Ishikawa (cell line): ENCODE measurements around the gene SPON1.

Source experiments
- CEBPB ChIP-seq: IDR thresholded peaks from 2 replicates; pipeline ENCODE4 v1.6.1; 2012
- CREB1 ChIP-seq: IDR thresholded peaks from 2 replicates; pipeline ENCODE4 v1.6.1; 2012; ENCODE audit warnings: low read depth
- EGR1 ChIP-seq: IDR thresholded peaks from 2 replicates; pipeline ENCODE4 v1.6.1; 2012
- EP300 ChIP-seq: IDR thresholded peaks from 2 replicates; pipeline ENCODE4 v1.6.1; 2012; ENCODE audit warnings: borderline replicate concordance
- FOXM1 ChIP-seq: IDR thresholded peaks from 2 replicates; pipeline ENCODE4 v1.6.1; 2012; ENCODE audit warnings: low read depth, borderline replicate concordance
- MAX ChIP-seq: IDR thresholded peaks from 2 replicates; pipeline ENCODE4 v1.6.1; 2012
- NFIC ChIP-seq: IDR thresholded peaks from 2 replicates; pipeline ENCODE4 v1.6.1; 2012
- RAD21 ChIP-seq: IDR thresholded peaks from 2 replicates; pipeline ENCODE4 v1.6.1; 2012; ENCODE audit warnings: low read depth
- REST ChIP-seq: IDR thresholded peaks from 2 replicates; pipeline ENCODE4 v1.6.1; 2012; ENCODE audit warnings: low read depth, mild to moderate bottlenecking
- TAF1 ChIP-seq: IDR thresholded peaks from 2 replicates; pipeline ENCODE4 v1.6.1; 2012; ENCODE audit warnings: low read depth, mild to moderate bottlenecking
- TCF12 ChIP-seq: IDR thresholded peaks from 2 replicates; pipeline ENCODE4 v1.6.1; 2012; ENCODE audit warnings: low read depth
- TEAD4 ChIP-seq: IDR thresholded peaks from 2 replicates; pipeline ENCODE4 v1.6.1; 2012
- USF1 ChIP-seq: IDR thresholded peaks from 2 replicates; pipeline ENCODE4 v1.6.1; 2012
- YY1 ChIP-seq: IDR thresholded peaks from 2 replicates; pipeline ENCODE4 v1.6.1; 2012; ENCODE audit warnings: low read depth
- ZBTB7A ChIP-seq: IDR thresholded peaks from 2 replicates; pipeline ENCODE4 v1.6.1; 2012; ENCODE audit warnings: low read depth

The SPON1 gene

GRCh38 chr11:14036469-14036868, 73.9 kb downstream of the SPON1 start:
- TF ChIP-seq YY1 (no peak), ZBTB7A (no peak), EP300 (no peak), EGR1 (no peak), NFIC (no peak), USF1 (no peak), CREB1 (no peak), FOXM1 (no peak), TCF12 (no peak), TAF1 (no peak), REST (no peak), CEBPB (no peak), RAD21 (no peak), TEAD4 (no peak), MAX (no peak)

GRCh38 chr11:14041040-14041439, 78.5 kb downstream of the SPON1 start:
- TF ChIP-seq NFIC (no peak), RAD21 (peak; percentile 64)

- TF ChIP-seq TEAD4 (no peak), EP300 (no peak), NFIC (no peak), EGR1 (no peak), CEBPB (no peak), REST (no peak), TCF12 (no peak), TAF1 (no peak), ZBTB7A (no peak), YY1 (no peak), FOXM1 (no peak)
Measured at GRCh38 chr11:14041565-14041964, 79.0 kb downstream of the SPON1 start.

- no peak for TF ChIP-seq USF1
- TF ChIP-seq MAX: no peak
- TF ChIP-seq REST: no peak
- no peak for TF ChIP-seq EP300
- no peak for TF ChIP-seq TEAD4
- no peak for TF ChIP-seq NFIC
- no peak for TF ChIP-seq CEBPB
- no peak for TF ChIP-seq ZBTB7A
- TF ChIP-seq EGR1: no peak
- no peak for TF ChIP-seq TAF1
- TF ChIP-seq CREB1: no peak
- no peak for TF ChIP-seq RAD21
- TF ChIP-seq FOXM1: no peak
- no peak for TF ChIP-seq TCF12
- no peak for TF ChIP-seq YY1
Measured at GRCh38 chr11:14042686-14043465, 80.4 kb downstream of the SPON1 start.

- TF ChIP-seq REST: no peak
- no peak for TF ChIP-seq NFIC
- no peak for TF ChIP-seq MAX
- no peak for TF ChIP-seq EGR1
- no peak for TF ChIP-seq RAD21
- TF ChIP-seq FOXM1: no peak
- TF ChIP-seq YY1: no peak
- no peak for TF ChIP-seq TEAD4
- TF ChIP-seq TCF12: no peak
- TF ChIP-seq USF1: no peak
- no peak for TF ChIP-seq TAF1
- no peak for TF ChIP-seq EP300
- no peak for TF ChIP-seq CEBPB
- no peak for TF ChIP-seq ZBTB7A
Measured at GRCh38 chr11:14044916-14045315, 82.4 kb downstream of the SPON1 start.
